Mesendoderm (in vitro differentiated cells): Measurements from ENCODE around the gene GSTA3.
"Not testable (repeated sequence)": the region's sequence is repeated elsewhere in the genome, so short reads cannot be mapped to it uniquely, and the experiment has no call there.

Source experiments
- DNase-seq: peaks from one replicate; pipeline ENCODE4 v3.0.0; 2013
- H2AK5ac ChIP-seq: 2 replicates; pipeline ENCODE4 v1.6.1; 2013; ENCODE audit warnings: low read length, inconsistent platforms
- H2BK120ac ChIP-seq: 2 replicates; pipeline ENCODE4 v1.6.1; 2013; ENCODE audit warnings: low read depth, mild to moderate bottlenecking, low read length, moderate library complexity, mixed read lengths
- H2BK15ac ChIP-seq: replicated peaks from 2 replicates; pipeline ENCODE4 v1.6.1; 2013; ENCODE audit warnings: low read depth, mild to moderate bottlenecking, moderate library complexity
- H2BK5ac ChIP-seq: 2 replicates; pipeline ENCODE4 v1.6.1; 2013; ENCODE audit warnings: low read length, inconsistent platforms
- H3K18ac ChIP-seq: 2 replicates; pipeline ENCODE4 v1.6.1; 2013; ENCODE audit warnings: mild to moderate bottlenecking, low read length, mixed read lengths
- H3K23ac ChIP-seq: one replicate; pipeline ENCODE4 v1.6.1; 2013; ENCODE audit warnings: low read length
- H3K27ac ChIP-seq: 2 replicates; pipeline ENCODE4 v1.5.1; 2013; ENCODE audit warnings: low read depth, mild to moderate bottlenecking, inconsistent platforms, low read length, moderate library complexity
- H3K27me3 ChIP-seq: 2 replicates; pipeline ENCODE4 v1.6.1; 2013; ENCODE audit warnings: low read length, control low read depth, mild to moderate bottlenecking, inconsistent platforms; ENCODE audit not compliant: insufficient read depth, poor library complexity
- H3K36me3 ChIP-seq: 2 replicates; pipeline ENCODE4 v1.6.1; 2013; ENCODE audit warnings: low read length, inconsistent platforms; ENCODE audit not compliant: control insufficient read depth, insufficient read depth
- H3K4ac ChIP-seq: one replicate; pipeline ENCODE4 v1.6.1; 2013; ENCODE audit warnings: low read depth, mild to moderate bottlenecking, low read length, moderate library complexity
- H3K4me1 ChIP-seq: 2 replicates; pipeline ENCODE4 v1.6.1; 2013; ENCODE audit warnings: low read depth, low read length, inconsistent platforms; ENCODE audit not compliant: control insufficient read depth
- H3K4me2 ChIP-seq: 2 replicates; pipeline ENCODE4 v1.6.1; 2013; ENCODE audit warnings: low read length
- H3K4me3 ChIP-seq: 2 replicates; pipeline ENCODE4 v1.5.1; 2013; ENCODE audit warnings: mild to moderate bottlenecking, low read length
- H3K56ac ChIP-seq: one replicate; pipeline ENCODE4 v1.6.1; 2013; ENCODE audit warnings: low read length
- H3K79me1 ChIP-seq: 2 replicates; pipeline ENCODE4 v1.6.1; 2013; ENCODE audit warnings: low read length, inconsistent platforms
- H3K79me2 ChIP-seq: 2 replicates; pipeline ENCODE4 v1.6.1; 2013; ENCODE audit warnings: mild to moderate bottlenecking, low read length; ENCODE audit not compliant: control insufficient read depth, insufficient read depth
- H3K9ac ChIP-seq: 2 replicates; pipeline ENCODE4 v1.6.1; 2013; ENCODE audit warnings: low read length, inconsistent platforms
- H4K5ac ChIP-seq: one replicate; pipeline ENCODE4 v1.6.1; 2013; ENCODE audit warnings: low read length
- H4K8ac ChIP-seq: one replicate; pipeline ENCODE4 v1.6.1; 2013; ENCODE audit warnings: low read depth, mild to moderate bottlenecking, control low read depth, low read length, moderate library complexity
- WGBS: extraction: QIAGEN DNeasy Blood & Tissue Kit; methylation state at CpG from one replicate; pipeline ENCODE4 v1.1.7; 2013; ENCODE audit warnings: low lambda C conversion rate, missing lambda C conversion rate; ENCODE audit not compliant: insufficient coverage; ENCODE audit errors: extremely low coverage; 5-methylcytosine and 5-hydroxymethylcytosine counted together

The GSTA3 gene

GRCh38 chr6:52870335-52871091, 39.0 kb downstream of the GSTA3 start:
- not testable (repeated sequence) for H4K5ac ChIP-seq, H3K18ac ChIP-seq, H3K23ac ChIP-seq, H3K4me3 ChIP-seq, H2BK15ac ChIP-seq, H3K4me1 ChIP-seq, H3K4me2 ChIP-seq, H2BK5ac ChIP-seq, DNase-seq, H3K27ac ChIP-seq, H4K8ac ChIP-seq, H3K79me1 ChIP-seq, H3K4ac ChIP-seq, H3K36me3 ChIP-seq, H3K27me3 ChIP-seq, H3K79me2 ChIP-seq, H2AK5ac ChIP-seq, H3K9ac ChIP-seq, H2BK120ac ChIP-seq, H3K56ac ChIP-seq
- WGBS = no CpG with 5 or more reads among the region's 3 CpGs

DNA sequence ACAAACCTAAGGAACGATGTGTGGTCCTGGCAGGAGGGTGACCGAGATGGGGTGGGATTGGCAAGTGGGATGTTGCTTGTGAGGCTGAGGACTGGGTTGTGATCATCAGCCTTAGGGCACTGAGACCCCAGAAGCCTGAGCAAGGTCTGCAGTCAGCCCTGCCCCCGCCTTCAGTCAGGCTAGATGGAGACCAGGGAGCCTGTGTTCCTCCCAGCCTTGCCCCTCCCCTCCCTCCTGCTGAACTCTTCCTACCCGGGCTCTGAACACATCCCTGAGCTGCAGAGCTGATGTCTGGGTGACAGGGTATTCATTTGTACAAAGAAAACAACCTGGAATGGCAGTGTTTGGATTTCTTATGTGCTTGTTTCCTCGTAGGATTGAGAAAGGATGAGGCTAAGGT, 40.6 kb downstream of the GSTA3 start:
- not testable (repeated sequence) for H3K27ac ChIP-seq, H4K5ac ChIP-seq, H3K4ac ChIP-seq, H3K56ac ChIP-seq, H3K79me1 ChIP-seq, H3K4me2 ChIP-seq, H3K4me1 ChIP-seq, H4K8ac ChIP-seq, H3K79me2 ChIP-seq, H2AK5ac ChIP-seq, H2BK15ac ChIP-seq, DNase-seq, H3K18ac ChIP-seq, H3K9ac ChIP-seq, H2BK5ac ChIP-seq, H3K23ac ChIP-seq, H3K36me3 ChIP-seq, H3K4me3 ChIP-seq, H2BK120ac ChIP-seq, H3K27me3 ChIP-seq
- no CpG with 5 or more reads among the region's 5 CpGs for WGBS

DNA sequence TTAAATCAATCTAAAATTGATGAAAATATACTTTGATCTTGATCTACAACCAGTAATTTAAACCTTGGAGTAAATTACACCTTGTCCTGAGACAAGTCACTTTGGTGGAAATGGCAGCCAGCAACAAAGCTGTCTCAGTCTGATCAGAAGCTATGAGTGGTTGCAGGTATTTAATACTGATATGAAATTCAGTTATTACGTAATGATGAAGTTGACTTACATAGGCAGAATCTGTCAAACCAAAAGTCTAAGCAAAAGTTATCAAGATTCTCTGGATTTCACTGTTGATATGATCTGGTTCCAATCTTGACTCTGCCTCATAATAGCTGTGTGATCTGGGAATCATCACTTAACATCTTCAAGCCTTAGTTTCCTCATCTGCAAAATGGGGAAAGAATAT, 41.3 kb downstream of the GSTA3 start:
- Histone ChIP-seq H4K5ac (no peak overlapping the region), H3K27me3 (no peaks in the 10 kb centered on the region), H3K56ac (no peak overlapping the region), H3K4me2 (no peak overlapping the region), H2AK5ac (no peak overlapping the region), H2BK15ac (no peak overlapping the region), H3K4ac (no peak overlapping the region), H3K79me2 (no peaks in the 10 kb centered on the region), H3K9ac (no peak overlapping the region), H2BK120ac (no peak overlapping the region), H3K18ac (no peak overlapping the region), H3K23ac (no peak overlapping the region), H3K79me1 (no peaks in the 10 kb centered on the region), H3K27ac (no peak overlapping the region), H2BK5ac (no peak overlapping the region), H3K4me1 (no peaks in the 10 kb centered on the region), H3K36me3 (no peaks in the 10 kb centered on the region), H4K8ac (no peak overlapping the region), H3K4me3 (no peak overlapping the region)
- DNase-seq = no peak
- WGBS = no CpG with 5 or more reads among the region's 1 CpG

DNA sequence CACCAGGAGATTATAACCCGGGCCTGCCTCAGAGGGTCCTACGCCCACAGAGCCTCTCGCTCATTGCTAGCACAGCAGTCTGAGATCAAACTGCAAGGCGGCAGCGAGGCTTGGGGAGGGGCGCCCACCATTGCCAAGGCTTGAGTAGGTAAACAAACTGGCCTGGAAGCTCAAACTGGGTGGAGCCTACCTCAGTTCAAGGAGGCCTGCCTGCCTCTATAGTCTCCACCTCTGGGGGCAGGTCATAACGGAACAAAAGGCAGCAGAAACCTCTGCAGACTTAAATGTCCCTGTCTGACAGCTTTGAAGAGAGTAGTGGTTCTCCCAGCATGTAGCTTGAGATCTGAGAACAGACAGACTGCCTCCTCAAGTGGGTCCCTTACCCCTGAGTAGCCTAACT, 48.3 kb downstream of the GSTA3 start:
- H2BK15ac ChIP-seq = not testable (repeated sequence)
- WGBS = no CpG with 5 or more reads among the region's 7 CpGs

GRCh38 chr6:52858416-52858815, 51.1 kb downstream of the GSTA3 start:
- Histone ChIP-seq H3K79me2 (no peaks in the 10 kb centered on the region), H3K27me3 (no peaks in the 10 kb centered on the region), H3K23ac (no peak overlapping the region), H4K8ac (no peak overlapping the region), H3K4me1 (no peaks in the 10 kb centered on the region), H3K4me3 (no peak overlapping the region), H2BK5ac (no peak overlapping the region), H3K4me2 (no peak overlapping the region), H3K36me3 (no peaks in the 10 kb centered on the region), H3K27ac (no peak overlapping the region), H4K5ac (no peak overlapping the region), H2AK5ac (no peak overlapping the region), H3K18ac (no peak overlapping the region), H2BK120ac (no peak overlapping the region), H3K4ac (no peak overlapping the region), H2BK15ac (no peak overlapping the region), H3K79me1 (no peaks in the 10 kb centered on the region), H3K9ac (no peak overlapping the region), H3K56ac (no peak overlapping the region)
- WGBS = no CpG with 5 or more reads among the region's 4 CpGs
- DNase-seq = no peak

More for the DNA sequence above, 48.3 kb downstream of the GSTA3 start:
- not testable (repeated sequence) for H3K56ac ChIP-seq, H3K27ac ChIP-seq, H3K36me3 ChIP-seq, H2BK5ac ChIP-seq, H2BK120ac ChIP-seq, H3K4me2 ChIP-seq, H3K18ac ChIP-seq, H4K5ac ChIP-seq, H3K27me3 ChIP-seq, H3K23ac ChIP-seq, H3K79me2 ChIP-seq, H3K79me1 ChIP-seq, H3K4me1 ChIP-seq, H3K9ac ChIP-seq, H2AK5ac ChIP-seq, H3K4ac ChIP-seq, H3K4me3 ChIP-seq, H4K8ac ChIP-seq
- peak; percentile 83 for DNase-seq

DNA sequence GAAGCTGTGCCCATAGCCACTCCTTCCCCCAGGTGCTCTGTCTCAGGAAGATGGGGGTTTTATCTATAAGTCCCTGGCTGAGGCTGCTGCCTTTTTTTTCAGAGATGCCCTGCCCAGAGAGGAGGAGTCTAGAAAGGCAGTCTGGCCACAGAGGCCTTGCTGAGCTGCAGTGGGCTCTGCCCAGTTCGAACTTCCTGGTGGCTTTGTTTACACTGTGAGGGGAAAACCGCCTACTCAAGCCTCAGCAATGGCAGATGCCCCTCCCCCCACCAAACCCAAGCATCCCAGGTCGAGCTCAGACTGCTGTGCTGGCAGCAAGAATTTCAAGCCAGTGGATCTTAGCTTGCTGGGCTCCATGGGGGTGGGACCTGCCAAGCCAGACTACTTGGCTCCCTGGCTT, 53.4 kb downstream of the GSTA3 start:
- not testable (repeated sequence) for H2BK5ac ChIP-seq, H3K4ac ChIP-seq, H3K36me3 ChIP-seq, H3K4me1 ChIP-seq, H4K8ac ChIP-seq, H4K5ac ChIP-seq, H3K56ac ChIP-seq, H2AK5ac ChIP-seq, H3K4me3 ChIP-seq, H3K23ac ChIP-seq, H2BK15ac ChIP-seq, H2BK120ac ChIP-seq, H3K18ac ChIP-seq, H3K79me1 ChIP-seq, H3K27ac ChIP-seq, H3K27me3 ChIP-seq, H3K4me2 ChIP-seq, H3K79me2 ChIP-seq, H3K9ac ChIP-seq
- peak; percentile 88 for DNase-seq
- no CpG with 5 or more reads among the region's 3 CpGs for WGBS
